H9 (cell line): ENCODE results near the gene GAREM1. TPM values are rescaled to one million over a fixed set of nuclear protein-coding genes. Genes with fewer than 3 reads are reported as not detected.
A peak's percentile ranks its signal among the peaks of the same experiment; 100 is the strongest.

Experiments used
- DNase-seq: peaks from one replicate; pipeline ENCODE4 v3.0.0-alpha.2; 2017
- H2AFZ ChIP-seq: one replicate; pipeline ENCODE4 v1.6.1; 2013; ENCODE audit warnings: mild to moderate bottlenecking, low read length, control low read depth, moderate library complexity
- H2AK5ac ChIP-seq: 2 replicates; pipeline ENCODE4 v1.6.1; 2013; ENCODE audit warnings: low read length, control low read depth, mixed read lengths; ENCODE audit not compliant: insufficient read length
- H2BK120ac ChIP-seq: one replicate; pipeline ENCODE4 v1.6.1; 2013; ENCODE audit warnings: low read depth, mild to moderate bottlenecking, low read length, control low read depth, inconsistent platforms; ENCODE audit not compliant: poor library complexity, severe bottlenecking
- H2BK12ac ChIP-seq: 2 replicates; pipeline ENCODE4 v1.6.1; 2013; ENCODE audit warnings: low read length, control low read depth, mixed read lengths, low read depth; ENCODE audit not compliant: insufficient read length
- H2BK15ac ChIP-seq: 2 replicates; pipeline ENCODE4 v1.6.1; 2013; ENCODE audit warnings: low read depth, low read length, control low read depth
- H2BK20ac ChIP-seq: one replicate; pipeline ENCODE4 v1.6.1; 2013; ENCODE audit warnings: low read depth, mild to moderate bottlenecking, low read length, control low read depth, inconsistent platforms; ENCODE audit not compliant: poor library complexity, severe bottlenecking
- H2BK5ac ChIP-seq: 2 replicates; pipeline ENCODE4 v1.6.1; 2013; ENCODE audit warnings: low read length, control low read depth, mixed read lengths; ENCODE audit not compliant: insufficient read length
- H3K14ac ChIP-seq: 2 replicates; pipeline ENCODE4 v1.6.1; 2013; ENCODE audit warnings: low read length, control low read depth; ENCODE audit not compliant: insufficient read depth
- H3K18ac ChIP-seq: 2 replicates; pipeline ENCODE4 v1.6.1; 2013; ENCODE audit warnings: low read depth, mild to moderate bottlenecking, mixed read lengths, low read length, control low read depth; ENCODE audit not compliant: insufficient read length
- H3K23ac ChIP-seq: 2 replicates; pipeline ENCODE4 v1.6.1; 2013; ENCODE audit warnings: low read length, control low read depth, mixed read lengths, low read depth; ENCODE audit not compliant: insufficient read length
- H3K23me2 ChIP-seq: 2 replicates; pipeline ENCODE4 v1.6.1; 2013; ENCODE audit warnings: low read depth, mild to moderate bottlenecking, mixed read lengths, low read length, control low read depth; ENCODE audit not compliant: insufficient read length, poor library complexity, severe bottlenecking
- H3K27ac ChIP-seq: 2 replicates; pipeline ENCODE4 v1.5.1; 2013; ENCODE audit warnings: low read length, control low read depth, mixed read lengths, low read depth; ENCODE audit not compliant: insufficient read length
- H3K27me3 ChIP-seq: 2 replicates; pipeline ENCODE4 v1.6.1; 2013; ENCODE audit warnings: low read length, control low read depth, inconsistent platforms; ENCODE audit not compliant: insufficient read depth
- H3K4ac ChIP-seq: 2 replicates; pipeline ENCODE4 v1.6.1; 2013; ENCODE audit warnings: low read depth, mild to moderate bottlenecking, control low read depth, inconsistent platforms, low read length, moderate library complexity
- H3K4me1 ChIP-seq: 2 replicates; pipeline ENCODE4 v1.6.1; 2013; ENCODE audit warnings: low read length, control low read depth, inconsistent platforms; ENCODE audit not compliant: insufficient read depth
- H3K4me2 ChIP-seq: 2 replicates; pipeline ENCODE4 v1.6.1; 2013; ENCODE audit warnings: low read length, control low read depth, mixed read lengths; ENCODE audit not compliant: insufficient read length, insufficient read depth
- H3K56ac ChIP-seq: 2 replicates; pipeline ENCODE4 v1.6.1; 2013; ENCODE audit warnings: low read depth, mild to moderate bottlenecking, mixed read lengths, low read length, control low read depth; ENCODE audit not compliant: insufficient read length
- H3K79me1 ChIP-seq: 2 replicates; pipeline ENCODE4 v1.6.1; 2013; ENCODE audit warnings: low read depth, mild to moderate bottlenecking, moderate library complexity, low read length, control low read depth, inconsistent platforms; ENCODE audit not compliant: insufficient read depth, poor library complexity, severe bottlenecking
- H3K79me2 ChIP-seq: 2 replicates; pipeline ENCODE4 v1.6.1; 2013; ENCODE audit warnings: low read length, control low read depth, inconsistent platforms; ENCODE audit not compliant: insufficient read depth
- H3K9ac ChIP-seq: 2 replicates; pipeline ENCODE4 v1.6.1; 2013; ENCODE audit warnings: low read length, control low read depth, mixed read lengths; ENCODE audit not compliant: insufficient read length; ENCODE audit errors: extremely low read depth
- H3K9me3 ChIP-seq: one replicate; pipeline ENCODE4 v1.6.1; 2013; ENCODE audit warnings: low read depth, low read length, inconsistent platforms; ENCODE audit not compliant: control insufficient read depth
- H3T11ph ChIP-seq: one replicate; pipeline ENCODE4 v1.6.1; 2013; ENCODE audit warnings: mild to moderate bottlenecking, low read length, control low read depth, inconsistent platforms
- H4K20me1 ChIP-seq: one replicate; pipeline ENCODE4 v1.6.1; 2013; ENCODE audit not compliant: control insufficient read depth, insufficient read length, insufficient read depth
- H4K5ac ChIP-seq: 2 replicates; pipeline ENCODE4 v1.6.1; 2013; ENCODE audit warnings: low read depth, mild to moderate bottlenecking, mixed read lengths, low read length, control low read depth; ENCODE audit not compliant: insufficient read length
- H4K8ac ChIP-seq: replicated peaks from 2 replicates; pipeline ENCODE4 v1.6.1; 2013; ENCODE audit warnings: low read length, control low read depth, mixed read lengths, low read depth; ENCODE audit not compliant: insufficient read length
- H4K91ac ChIP-seq: 2 replicates; pipeline ENCODE4 v1.6.1; 2013; ENCODE audit warnings: low read depth, mild to moderate bottlenecking, moderate library complexity, mixed read lengths, low read length, control low read depth; ENCODE audit not compliant: insufficient read length
- H3K27ac Mint-ChIP-seq, 3 experiments: 2 replicates in 2 of 3; 3 replicates in 1 of 3; pipeline ENCODE4 v1.8.0; 2020 to 2021; ENCODE audit warnings: mixed read lengths in 3 of 3, mild to moderate bottlenecking in 1 of 3, moderate library complexity in 1 of 3
- H3K27me3 Mint-ChIP-seq: 2 replicates; pipeline ENCODE4 v1.8.0; 2021; ENCODE audit warnings: low read depth, mild to moderate bottlenecking, moderate library complexity, mixed read lengths
- H3K36me3 Mint-ChIP-seq, 3 experiments: 2 replicates in 2 of 3; 3 replicates in 1 of 3; pipeline ENCODE4 v1.8.0; 2020 to 2021; ENCODE audit warnings: low read depth in 3 of 3, mixed read lengths in 3 of 3; ENCODE audit not compliant: insufficient read depth in 1 of 3
- H3K4me1 Mint-ChIP-seq, 2 experiments: 2 replicates each; pipeline ENCODE4 v1.8.0; 2020; ENCODE audit warnings: mixed read lengths in 2 of 2
- H3K4me3 Mint-ChIP-seq, 2 experiments: 2 replicates in 1 of 2; 3 replicates in 1 of 2; pipeline ENCODE4 v1.8.0; 2020 to 2021; ENCODE audit warnings: mild to moderate bottlenecking in 2 of 2, mixed read lengths in 2 of 2, moderate library complexity in 1 of 2
- H3K9me3 Mint-ChIP-seq, 2 experiments: 2 replicates in 1 of 2; 3 replicates in 1 of 2; pipeline ENCODE4 v1.8.0; 2020; ENCODE audit warnings: mild to moderate bottlenecking in 2 of 2, mixed read lengths in 2 of 2, moderate library complexity in 1 of 2
- CTCF ChIP-seq: fragments of 200-600 bp; sonication (generic); conservative IDR thresholded peaks from 3 replicates; pipeline ENCODE4 v1.8.0; 2021; ENCODE audit warnings: antibody characterized with exemption, mild to moderate bottlenecking
- WGBS: extraction: QIAGEN DNeasy Blood & Tissue Kit; methylation state at CpG from one replicate; pipeline ENCODE4 v1.1.7; 2013; ENCODE audit warnings: missing lambda C conversion rate, low lambda C conversion rate, mixed read lengths; ENCODE audit not compliant: insufficient read length; ENCODE audit errors: extremely low coverage; 5-methylcytosine and 5-hydroxymethylcytosine counted together
- total RNA-seq: library from RNA; stranded (reverse); gene quantifications from 2 replicates; pipeline ENCODE4 v1.2.1, GENCODE V29; 2021

Gene GAREM1
- total RNA-seq, 1 experiment from 2014 or later = 4.4 TPM

GRCh38 chr18:32303400-32303799, 167.3 kb downstream of the GAREM1 start:
- Mint-ChIP-seq H3K4me1 (no peaks in the 10 kb centered on the region), H3K27me3 (no peaks in the 10 kb centered on the region), H3K27ac (peak overlapping the region in 1 of 3 experiments; percentile 48; a peak in 1 of 7 replicates), H3K36me3 (no peaks in the 10 kb centered on the region), H3K9me3 (no peaks in the 10 kb centered on the region), H3K4me3 (no peak overlapping the region)
- H3T11ph ChIP-seq = no peak overlapping the region
- H3K23ac ChIP-seq = no peak overlapping the region
- no peak overlapping the region for H3K9ac ChIP-seq
- no peak overlapping the region for H3K14ac ChIP-seq
- no peaks in the 10 kb centered on the region for H3K23me2 ChIP-seq
- H2BK12ac ChIP-seq = no peak overlapping the region
- no peak overlapping the region for H2BK15ac ChIP-seq
- no peaks in the 10 kb centered on the region for H3K4me1 ChIP-seq
- H2AK5ac ChIP-seq = no peak overlapping the region
- no peaks in the 10 kb centered on the region for H3K9me3 ChIP-seq
- no peak overlapping the region for H3K27ac ChIP-seq
- no peak overlapping the region for H4K8ac ChIP-seq
- no CpG with 5 or more reads among the region's 4 CpGs for WGBS
- no peak overlapping the region for H3K56ac ChIP-seq
- H4K91ac ChIP-seq = no peak overlapping the region
- no peak overlapping the region for H3K18ac ChIP-seq
- no peak for DNase-seq
- TF ChIP-seq CTCF = no peak
- no peak overlapping the region for H3K4ac ChIP-seq
- H3K4me2 ChIP-seq = no peak overlapping the region
- no peak overlapping the region for H2BK120ac ChIP-seq
- no peak overlapping the region for H4K5ac ChIP-seq
- no peaks in the 10 kb centered on the region for H4K20me1 ChIP-seq
- no peak overlapping the region for H2AFZ ChIP-seq
- H3K79me2 ChIP-seq = no peaks in the 10 kb centered on the region
- H2BK5ac ChIP-seq = no peak overlapping the region
- no peak overlapping the region for H2BK20ac ChIP-seq
- no peaks in the 10 kb centered on the region for H3K27me3 ChIP-seq
- no peaks in the 10 kb centered on the region for H3K79me1 ChIP-seq
